Fibroblast of lung (primary cell): ENCODE results near the gene HOXA13. TPM values are rescaled to one million over a fixed set of nuclear protein-coding genes. Genes with fewer than 3 reads are reported as not detected.

ENCODE experiments used
- DNase-seq, 2 donors: peaks; one replicate each; pipeline versions ENCODE4 v3.0.0 to v3.0.0-alpha.2; 2010; ENCODE audit warnings: low read depth in 2 of 2
- H2AFZ ChIP-seq: 2 replicates; pipeline ENCODE4 v1.5.1; 2012; ENCODE audit warnings: low read length, control low read depth, inconsistent platforms
- H3K27ac ChIP-seq: 2 replicates; pipeline ENCODE4 v1.5.1; 2011; ENCODE audit warnings: low read length, control low read depth; ENCODE audit not compliant: insufficient read depth
- H3K27me3 ChIP-seq: 2 replicates; pipeline ENCODE4 v1.5.1; 2011; ENCODE audit warnings: mild to moderate bottlenecking, low read length; ENCODE audit not compliant: control insufficient read depth, insufficient read depth
- H3K36me3 ChIP-seq: 2 replicates; pipeline ENCODE4 v1.5.1; 2011; ENCODE audit warnings: low read length; ENCODE audit not compliant: control insufficient read depth, insufficient read depth
- H3K4me1 ChIP-seq: 2 replicates; pipeline ENCODE4 v1.5.1; 2011; ENCODE audit warnings: low read length; ENCODE audit not compliant: control insufficient read depth, insufficient read depth; ENCODE audit errors: extremely low read depth
- H3K4me2 ChIP-seq: 2 replicates; pipeline ENCODE4 v1.5.1; 2011; ENCODE audit warnings: low read length, control low read depth; ENCODE audit not compliant: insufficient read depth; ENCODE audit errors: extremely low read depth
- H3K4me3 ChIP-seq, 4 experiments: fragments of 200-600 bp in 1 of 4; sonication (generic) in 1 of 4; replicated peaks in 1 of 4; 2 replicates each; pipeline ENCODE4 v1.5.1; 2011 to 2016; ENCODE audit warnings: low read length in 4 of 4, low read depth in 3 of 4, mild to moderate bottlenecking in 3 of 4, control low read depth in 2 of 4, inconsistent platforms in 1 of 4, mixed read lengths in 1 of 4; ENCODE audit not compliant: insufficient read depth in 1 of 4; ENCODE audit errors: control extremely low read depth in 1 of 4
- H3K79me2 ChIP-seq: 2 replicates; pipeline ENCODE4 v1.5.1; 2012; ENCODE audit warnings: mild to moderate bottlenecking, low read length, inconsistent platforms; ENCODE audit not compliant: control insufficient read depth, insufficient read depth
- H3K9ac ChIP-seq: 2 replicates; pipeline ENCODE4 v1.5.1; 2011; ENCODE audit warnings: mild to moderate bottlenecking, low read length, control low read depth; ENCODE audit not compliant: insufficient read depth
- H3K9me3 ChIP-seq: 2 replicates; pipeline ENCODE4 v1.5.1; 2012; ENCODE audit warnings: low read depth, low read length; ENCODE audit not compliant: control insufficient read depth, insufficient read depth
- H4K20me1 ChIP-seq: 2 replicates; pipeline ENCODE4 v1.5.1; 2011; ENCODE audit warnings: low read length; ENCODE audit not compliant: control insufficient read depth, insufficient read depth; ENCODE audit errors: extremely low read depth
- CTCF ChIP-seq, 2 donors: IDR thresholded peaks in 1 of 2; conservative IDR thresholded peaks in 1 of 2; 1 replicate in 1 of 2; 2 replicates in 1 of 2; pipeline ENCODE4 v1.5.1; 2011 to 2012; ENCODE audit warnings: low read length in 2 of 2, control low read depth in 1 of 2, inconsistent platforms in 1 of 2, low read depth in 1 of 2, mild to moderate bottlenecking in 1 of 2
- EZH2 ChIP-seq: IDR thresholded peaks from 2 replicates; pipeline ENCODE4 v1.5.1; 2012; ENCODE audit warnings: low read length, control low read depth, mild to moderate bottlenecking; ENCODE audit errors: missing control alignments
- polyA plus RNA-seq, 2 donors: library from polyadenylated mRNA; depleted of rRNA in 1 of 2; stranded (reverse) in 1 of 2; unstranded in 1 of 2; fragments of >200 nt; gene quantifications; 2 replicates each; pipeline ENCODE4 v1.2.1, GENCODE V29; 2011 to 2012; ENCODE audit warnings: missing spikeins in 1 of 2
- total RNA-seq: library from RNA; depleted of rRNA; stranded (reverse); fragments of >200 nt; gene quantifications from 2 replicates; pipeline ENCODE4 v1.2.1, GENCODE V29; 2014

The HOXA13 gene
- total and polyA plus RNA-seq, 2 donors (not counting 1 experiment from before 2014, with no cell fraction given) = not detected

- Histone ChIP-seq H3K9ac (no peak overlapping the region), H2AFZ (no peak overlapping the region), H3K4me1 (no peaks in the 10 kb centered on the region), H3K4me3 (no peak overlapping the region), H3K79me2 (no peaks in the 10 kb centered on the region), H3K27ac (no peak overlapping the region), H3K27me3 (peaks cover 73% of the 10 kb centered on the region), H4K20me1 (no peaks in the 10 kb centered on the region), H3K4me2 (no peak overlapping the region), H3K9me3 (no peaks in the 10 kb centered on the region), H3K36me3 (no peaks in the 10 kb centered on the region)
- no peak for DNase-seq
- TF ChIP-seq EZH2 (peak; percentile 84), CTCF (conservative IDR thresholded peaks at IDR 0.05 in 1 of 2, IDR thresholded peaks at IDR 0.05 in 1 of 2; ENCODE audit: low read depth in 1 of 2, low read length in 2 of 2) (no peak)
Measured at GRCh38 chr7:27198871-27199801, 755 bp downstream of the HOXA13 start.

- no peaks in the 10 kb centered on the region for H3K79me2 ChIP-seq
- no peak overlapping the region for H2AFZ ChIP-seq
- no peak overlapping the region for H3K4me3 ChIP-seq
- TF ChIP-seq CTCF (conservative IDR thresholded peaks at IDR 0.05 in 1 of 2, IDR thresholded peaks at IDR 0.05 in 1 of 2; ENCODE audit: low read depth in 1 of 2, low read length in 2 of 2) = no peak
- peak; percentile 96 for TF ChIP-seq EZH2
- peaks cover 73% of the 10 kb centered on the region for H3K27me3 ChIP-seq
- DNase-seq = no peak
- H4K20me1 ChIP-seq = no peaks in the 10 kb centered on the region
- H3K4me1 ChIP-seq = no peaks in the 10 kb centered on the region
- no peaks in the 10 kb centered on the region for H3K9me3 ChIP-seq
- no peaks in the 10 kb centered on the region for H3K36me3 ChIP-seq
- no peak overlapping the region for H3K9ac ChIP-seq
- no peak overlapping the region for H3K27ac ChIP-seq
- no peak overlapping the region for H3K4me2 ChIP-seq
Measured at GRCh38 chr7:27198138-27198841, 1.6 kb downstream of the HOXA13 start.
